GM18867 (cell line): Measurements from ENCODE around the gene KHDRBS1.
A peak's percentile ranks its signal among the peaks of the same experiment; 100 is the strongest.
"Not testable (repeated sequence)": the region's sequence is repeated elsewhere in the genome, so short reads cannot be mapped to it uniquely, and the experiment has no call there.

ENCODE experiments used
- ATAC-seq: cut with Tn5 transposase; IDR thresholded peaks from one replicate; pipeline ENCODE4 v1.9.1; 2021; ENCODE audit warnings: mild to moderate bottlenecking, moderate library complexity; ENCODE audit not compliant: unreplicated experiment

The KHDRBS1 gene, protein sequence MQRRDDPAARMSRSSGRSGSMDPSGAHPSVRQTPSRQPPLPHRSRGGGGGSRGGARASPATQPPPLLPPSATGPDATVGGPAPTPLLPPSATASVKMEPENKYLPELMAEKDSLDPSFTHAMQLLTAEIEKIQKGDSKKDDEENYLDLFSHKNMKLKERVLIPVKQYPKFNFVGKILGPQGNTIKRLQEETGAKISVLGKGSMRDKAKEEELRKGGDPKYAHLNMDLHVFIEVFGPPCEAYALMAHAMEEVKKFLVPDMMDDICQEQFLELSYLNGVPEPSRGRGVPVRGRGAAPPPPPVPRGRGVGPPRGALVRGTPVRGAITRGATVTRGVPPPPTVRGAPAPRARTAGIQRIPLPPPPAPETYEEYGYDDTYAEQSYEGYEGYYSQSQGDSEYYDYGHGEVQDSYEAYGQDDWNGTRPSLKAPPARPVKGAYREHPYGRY

DNA sequence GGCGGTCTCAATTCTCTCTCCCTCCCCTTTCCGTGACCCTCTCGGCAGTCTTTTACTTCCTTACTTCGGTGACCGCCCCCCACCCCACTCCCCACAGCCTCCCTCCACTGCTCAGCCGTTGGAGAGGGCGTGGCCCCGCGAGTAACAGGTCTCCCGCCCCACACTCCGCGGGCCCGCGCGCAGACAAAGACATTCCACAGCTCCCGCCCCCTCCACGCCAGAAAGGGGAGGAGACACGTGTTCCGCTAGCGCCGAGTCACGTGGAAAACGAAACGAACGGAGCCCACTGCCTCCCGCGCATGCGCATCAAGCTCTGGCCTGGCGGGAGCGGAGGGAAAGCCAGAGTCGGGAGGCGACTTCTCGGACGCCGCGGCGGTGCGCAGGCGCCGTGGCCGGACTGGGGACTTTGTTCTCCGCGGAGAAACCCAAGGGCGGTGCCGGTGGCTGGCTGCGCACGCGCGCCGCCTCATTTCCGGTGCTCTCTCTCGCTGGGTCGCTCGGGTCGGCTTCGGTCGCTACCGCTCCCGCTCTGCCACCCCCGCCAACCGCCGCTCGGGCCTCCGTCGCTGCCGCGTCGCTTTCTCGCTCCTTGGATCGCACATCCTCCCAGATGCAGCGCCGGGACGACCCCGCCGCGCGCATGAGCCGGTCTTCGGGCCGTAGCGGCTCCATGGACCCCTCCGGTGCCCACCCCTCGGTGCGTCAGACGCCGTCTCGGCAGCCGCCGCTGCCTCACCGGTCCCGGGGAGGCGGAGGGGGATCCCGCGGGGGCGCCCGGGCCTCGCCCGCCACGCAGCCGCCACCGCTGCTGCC lies at the start of gene KHDRBS1:
TSS of gene KHDRBS1 (plus strand) at position 483 of the 813 bp plus-strand sequence. CDS start at position 611, 128 bp downstream.
- ATAC-seq = peak; percentile 80

DNA sequence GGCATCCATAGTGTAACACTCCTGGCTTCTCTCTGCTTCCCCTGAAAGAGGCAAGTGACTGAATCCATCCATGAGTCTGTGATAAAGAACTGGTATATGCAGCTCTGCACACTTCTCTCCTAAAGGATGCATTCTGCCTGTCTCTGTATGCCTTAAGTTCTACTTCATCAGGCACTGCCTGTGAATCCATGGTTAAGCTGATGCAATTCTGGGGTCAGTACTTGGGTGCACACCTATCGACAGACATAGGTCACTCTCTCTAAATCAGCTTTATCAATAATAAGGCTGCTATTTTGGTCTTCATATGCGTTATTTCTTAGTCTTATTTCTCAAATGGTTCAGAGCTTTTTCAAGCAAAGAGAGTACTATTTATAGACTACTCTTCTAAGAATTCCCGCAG lies 42.8 kb upstream of the KHDRBS1 start:
- ATAC-seq = no peak

DNA sequence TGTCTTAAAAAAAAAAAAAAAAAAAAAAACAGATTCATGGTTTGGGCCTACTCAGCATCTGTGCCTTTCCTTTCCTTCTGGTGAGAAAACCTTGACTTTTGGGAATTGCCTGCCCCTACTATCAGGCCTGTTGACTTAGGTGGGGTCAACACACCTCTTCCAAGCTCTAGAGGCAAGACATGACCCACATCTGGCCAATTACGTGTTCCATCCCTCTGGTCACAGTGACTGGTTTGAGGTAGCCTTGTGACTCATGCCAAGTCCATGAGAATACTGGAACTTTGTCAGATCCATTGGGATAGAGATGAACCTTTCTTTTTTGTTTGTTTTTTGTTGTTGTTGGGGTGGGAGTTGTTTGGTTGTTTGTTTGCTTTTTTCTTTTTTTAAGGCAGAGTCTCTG lies 37.3 kb upstream of the KHDRBS1 start:
- no peak for ATAC-seq

DNA sequence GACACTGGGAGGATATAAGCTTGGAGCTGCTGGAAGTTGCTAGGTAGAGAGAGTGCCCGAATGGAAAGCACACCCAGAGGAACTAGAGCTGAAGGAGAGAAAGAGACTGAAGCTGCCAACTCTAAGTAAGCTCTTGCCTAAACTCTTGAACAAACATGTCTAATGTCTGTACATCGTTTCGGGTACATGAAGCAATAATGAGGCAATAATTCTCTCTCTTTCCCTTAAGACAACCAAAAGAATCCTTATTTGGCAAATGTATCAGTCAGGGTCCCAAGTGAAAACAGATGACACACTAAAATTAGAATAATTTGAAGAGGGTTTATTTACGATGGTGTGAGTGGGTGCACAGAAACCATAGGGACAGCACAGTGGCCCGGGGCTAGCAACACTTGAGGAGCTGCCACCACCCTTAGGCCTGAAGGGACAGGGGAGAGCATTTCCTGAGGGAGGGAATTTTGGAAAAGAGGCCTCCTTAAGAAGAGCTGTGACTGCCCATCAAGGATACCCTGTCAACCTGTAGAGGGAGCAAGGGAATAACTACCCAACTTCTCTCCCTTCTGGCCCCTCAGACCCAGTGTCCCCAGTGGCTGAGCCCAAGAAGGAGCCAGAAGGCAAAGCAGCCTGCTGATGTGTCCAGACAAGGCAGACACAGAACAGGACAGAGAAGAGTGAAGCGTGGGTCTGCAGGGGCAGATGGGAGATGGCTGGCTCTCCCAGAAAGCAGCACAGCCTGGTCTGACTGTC lies 36.1 kb upstream of the KHDRBS1 start:
- ATAC-seq = no peak

DNA sequence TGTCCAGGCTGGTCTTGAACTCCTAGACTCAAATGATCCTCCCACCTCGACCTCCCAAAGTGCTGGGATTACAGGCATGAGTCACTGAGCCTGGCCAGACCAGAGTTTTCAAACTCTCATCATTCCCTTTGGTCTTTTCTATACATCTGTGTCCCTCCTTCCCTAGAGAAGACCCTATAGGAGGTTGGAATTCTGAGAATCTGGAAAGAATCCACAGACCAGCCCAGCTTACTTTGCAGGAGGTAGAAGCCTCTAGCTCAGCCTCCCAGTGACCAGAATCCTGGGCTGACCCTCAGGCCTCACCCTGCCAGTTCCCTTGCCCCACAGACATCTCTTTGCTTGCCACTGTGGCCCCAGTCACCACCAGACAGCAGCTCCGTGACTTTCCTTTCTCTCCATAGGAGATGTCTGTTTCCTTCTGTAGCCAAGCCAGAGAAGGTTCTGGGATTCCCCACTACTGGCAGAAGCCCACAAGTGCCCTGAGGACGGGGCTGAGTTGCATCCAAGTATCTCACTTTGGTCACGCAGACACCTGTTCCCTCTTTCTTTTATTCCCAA lies 34.7 kb upstream of the KHDRBS1 start:
- no peak for ATAC-seq

DNA sequence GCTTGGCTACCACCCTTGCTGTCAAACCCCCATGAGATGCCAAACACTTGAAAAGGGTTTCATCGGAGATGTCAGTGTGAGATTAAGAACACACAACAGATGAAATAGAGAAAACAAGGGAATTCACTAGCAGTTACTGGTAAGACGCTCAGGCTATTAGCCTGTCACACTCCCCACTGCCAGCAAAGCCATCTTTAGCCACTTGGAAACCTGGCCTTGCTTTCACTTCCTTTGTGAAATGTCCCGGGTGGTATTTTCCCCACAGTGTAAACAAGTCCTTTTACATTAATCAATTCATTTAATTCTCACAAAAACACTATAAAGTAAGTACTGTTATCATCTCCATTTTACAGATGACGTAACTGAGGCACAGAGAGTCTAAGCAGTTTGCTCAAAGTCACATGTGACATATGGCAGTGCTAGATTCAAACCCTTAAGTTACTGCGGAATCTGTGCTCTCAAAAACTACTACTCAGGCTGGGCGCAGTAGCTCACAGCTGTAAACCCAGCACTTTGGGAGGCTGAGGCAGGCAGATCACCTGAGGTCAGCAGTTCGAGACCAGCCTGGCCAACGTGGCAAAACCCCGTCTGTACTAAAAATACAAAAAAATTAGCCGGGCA lies 32.7 kb upstream of the KHDRBS1 start:
- ATAC-seq = peak; percentile 53

DNA sequence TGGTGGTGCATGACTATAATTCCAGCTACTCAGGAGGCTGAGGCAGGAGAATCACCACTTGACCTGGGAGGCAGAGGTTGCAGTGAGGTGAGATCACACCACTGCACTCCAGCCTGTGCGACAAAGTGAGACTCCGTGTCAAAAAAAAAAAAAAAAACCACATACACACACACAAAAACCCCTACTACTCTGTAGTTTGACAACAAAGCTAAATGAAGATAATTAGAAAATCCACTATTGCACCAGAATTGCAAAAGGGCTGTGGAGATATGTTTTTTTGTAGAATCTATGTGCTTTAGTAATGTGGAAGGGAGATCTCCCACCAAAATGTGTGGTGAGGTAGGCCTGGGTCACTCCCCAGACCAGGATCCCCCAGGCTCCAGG lies 32.2 kb upstream of the KHDRBS1 start:
- peak; percentile 16 for ATAC-seq

DNA sequence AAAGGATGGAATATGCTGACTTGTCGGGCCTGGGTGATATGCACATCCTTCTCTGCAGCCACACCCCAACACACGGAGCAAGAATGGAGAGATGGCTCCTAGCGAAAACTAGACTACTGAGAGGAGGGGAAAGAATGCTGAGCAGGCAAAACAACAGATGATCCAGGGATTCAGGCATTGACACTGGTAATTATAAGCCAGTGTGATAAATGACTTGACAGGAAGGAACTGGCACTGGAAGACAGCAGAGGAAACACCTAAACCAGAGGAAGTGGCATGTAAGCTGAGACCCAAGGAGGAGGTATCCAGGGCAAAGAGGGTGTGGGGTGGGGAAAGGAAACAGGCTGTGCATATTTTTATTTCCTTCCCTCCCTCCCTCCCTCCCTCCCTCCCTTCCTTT lies 31.7 kb upstream of the KHDRBS1 start:
- no peak for ATAC-seq

DNA sequence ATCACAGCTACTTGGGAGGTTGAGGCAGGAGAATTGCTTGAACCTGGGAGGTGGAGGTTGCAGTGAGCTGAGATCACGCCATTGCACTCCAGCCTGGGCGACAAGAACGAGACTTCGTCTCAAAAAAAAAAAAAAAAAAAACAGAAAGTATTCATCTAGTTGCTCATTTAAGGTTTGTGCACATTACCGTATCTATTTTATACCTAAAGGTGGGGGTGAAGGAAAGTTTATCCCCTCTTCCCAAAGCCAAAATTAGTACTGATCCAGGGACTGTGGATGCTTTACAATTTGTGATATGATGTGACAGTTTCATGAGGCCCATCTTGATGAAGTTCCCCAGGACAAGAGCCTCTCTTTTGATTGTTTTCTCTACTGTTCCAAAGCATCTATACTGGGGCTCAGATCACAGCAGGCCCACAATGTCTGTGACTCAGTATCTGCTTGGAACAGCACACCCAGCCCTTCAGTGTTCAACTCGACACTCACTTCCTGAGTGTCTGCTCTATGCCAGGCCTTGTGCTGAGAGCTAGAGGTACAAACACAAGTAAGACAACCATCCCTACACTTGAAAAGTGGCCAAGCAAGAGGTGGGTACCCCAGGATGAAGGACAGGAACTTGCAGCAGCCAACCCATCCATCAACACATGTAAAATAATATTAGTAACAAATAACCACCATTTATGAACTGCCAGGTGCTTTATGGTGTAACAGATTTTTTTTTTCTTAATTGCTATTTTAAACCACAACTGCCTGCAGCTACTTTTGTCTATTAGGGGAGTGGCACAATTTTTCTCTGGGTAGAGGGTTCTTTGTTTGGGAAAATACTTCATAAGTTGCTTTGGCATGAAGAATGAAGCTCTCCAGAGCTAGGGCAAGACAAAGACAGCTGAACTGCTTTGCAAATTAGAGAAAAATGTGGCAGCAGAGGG lies 29.0 kb upstream of the KHDRBS1 start:
- no peak for ATAC-seq

DNA sequence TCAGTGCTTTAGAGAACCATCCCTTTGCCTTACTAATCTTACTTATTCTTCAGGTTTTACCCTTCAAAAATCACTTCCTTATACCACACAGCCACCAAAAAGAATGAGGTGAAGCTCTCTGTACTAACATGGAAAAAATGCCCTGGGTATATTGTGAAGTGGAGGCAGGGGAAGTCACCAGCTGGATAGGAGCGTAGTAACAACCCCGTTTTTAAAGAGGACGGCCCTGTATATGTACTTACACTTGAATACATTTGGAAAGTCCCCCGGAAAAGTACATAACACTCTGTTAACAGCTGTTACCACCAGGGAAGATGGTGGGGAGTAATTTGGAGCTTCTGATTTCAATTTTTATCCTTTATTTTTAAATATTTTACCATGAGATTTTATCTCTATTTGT lies 28.2 kb upstream of the KHDRBS1 start:
- no peak for ATAC-seq

DNA sequence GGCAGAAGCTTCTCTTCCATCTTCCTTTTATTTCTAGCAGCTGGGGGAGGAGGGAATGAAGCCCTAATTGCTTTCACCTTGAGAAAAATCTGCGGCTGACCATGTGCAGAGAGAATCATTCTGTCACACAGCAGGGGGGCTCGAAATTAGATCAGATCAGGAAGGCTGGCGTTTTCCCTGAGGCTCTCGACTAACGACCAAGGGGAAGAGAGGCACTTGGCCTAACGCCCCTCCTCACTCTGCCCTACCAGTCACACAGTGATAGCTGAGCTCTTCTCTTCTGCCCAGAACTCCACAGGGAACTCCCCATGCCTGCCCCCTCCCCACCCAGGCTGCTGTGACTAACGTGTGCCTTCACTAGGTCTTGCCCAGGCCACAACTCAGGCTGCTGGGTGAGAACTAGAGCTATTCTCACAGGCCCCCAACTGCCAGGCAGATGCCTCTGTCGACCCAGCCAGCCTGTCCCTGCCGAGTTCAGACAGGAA lies 26.5 kb upstream of the KHDRBS1 start:
- no peak for ATAC-seq

DNA sequence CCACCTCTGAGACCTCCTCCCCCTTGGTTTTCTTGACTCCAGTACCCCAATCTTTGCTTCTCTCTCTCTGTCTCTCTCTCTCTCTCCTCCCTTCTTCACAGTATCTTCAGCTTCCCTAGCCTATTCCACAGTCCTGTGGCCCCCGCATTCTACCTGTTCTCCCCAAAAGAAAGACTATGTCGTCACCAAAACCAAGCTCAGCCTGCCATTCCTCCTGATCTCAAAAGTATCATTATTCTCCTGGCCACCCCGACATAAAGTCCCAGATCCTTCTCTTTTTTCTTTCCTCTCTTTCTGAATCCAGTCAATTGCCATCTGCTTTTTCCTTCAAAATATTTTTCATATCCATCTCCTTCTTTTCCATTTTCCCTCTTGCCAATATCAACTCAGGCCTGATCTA lies 23.7 kb upstream of the KHDRBS1 start:
- ATAC-seq = no peak

DNA sequence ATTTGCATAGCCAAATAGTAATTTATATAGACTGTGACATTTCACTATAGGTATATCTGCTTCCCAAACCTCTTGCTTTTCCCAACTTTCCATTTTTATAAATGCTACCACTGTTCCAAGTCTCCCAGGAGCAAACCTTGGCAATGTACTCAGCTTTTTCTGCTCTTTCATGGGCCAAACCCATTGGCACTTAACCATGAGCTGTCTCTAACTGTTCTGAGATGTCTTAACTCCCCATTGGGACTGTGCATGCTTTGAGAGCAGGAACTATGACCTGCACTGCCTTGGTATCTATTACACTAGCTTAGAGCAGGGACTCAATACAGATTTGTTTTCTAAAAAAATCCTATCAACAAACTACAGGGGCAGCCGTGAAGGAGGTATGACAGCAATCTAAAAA lies 22.5 kb upstream of the KHDRBS1 start:
- ATAC-seq = no peak

DNA sequence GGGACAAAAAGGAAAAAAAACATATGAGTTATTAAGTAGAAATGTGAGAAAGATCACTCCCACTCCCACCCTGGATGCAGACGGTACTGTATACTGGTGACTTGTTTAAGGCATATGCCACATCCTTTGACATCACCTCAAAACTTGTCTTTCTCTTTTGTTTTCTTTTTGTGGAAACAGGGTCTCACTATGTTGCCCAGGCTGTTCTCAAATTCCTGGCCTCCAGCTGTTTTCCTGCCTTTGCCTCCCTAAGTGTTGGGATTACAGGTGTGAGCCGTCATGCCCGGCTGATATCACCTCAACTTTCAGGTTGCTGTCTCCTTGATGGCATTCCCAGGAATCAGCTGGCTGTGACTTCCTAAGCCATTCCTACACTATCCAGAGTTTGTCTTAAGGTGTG lies 18.4 kb upstream of the KHDRBS1 start:
- ATAC-seq = no peak

DNA sequence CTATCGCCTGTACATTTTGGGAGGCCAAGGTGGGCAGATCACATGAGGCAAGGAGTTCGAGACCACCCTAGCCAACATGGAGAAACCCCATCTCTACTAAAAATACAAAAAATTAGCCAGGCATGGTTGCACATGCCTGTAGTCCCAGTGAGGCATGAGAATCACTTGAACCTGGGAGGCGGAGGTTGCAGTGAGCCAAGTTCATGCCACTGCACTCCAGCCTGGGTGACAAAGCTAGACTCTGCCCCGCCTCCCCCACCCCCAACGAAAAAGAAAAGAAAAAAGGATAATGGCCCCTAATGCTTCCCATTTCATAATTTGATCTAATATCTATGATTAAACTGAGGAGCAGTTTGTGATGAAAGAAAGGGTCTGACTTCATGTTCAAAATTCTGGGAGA lies 17.5 kb upstream of the KHDRBS1 start:
- ATAC-seq = not testable (repeated sequence)

DNA sequence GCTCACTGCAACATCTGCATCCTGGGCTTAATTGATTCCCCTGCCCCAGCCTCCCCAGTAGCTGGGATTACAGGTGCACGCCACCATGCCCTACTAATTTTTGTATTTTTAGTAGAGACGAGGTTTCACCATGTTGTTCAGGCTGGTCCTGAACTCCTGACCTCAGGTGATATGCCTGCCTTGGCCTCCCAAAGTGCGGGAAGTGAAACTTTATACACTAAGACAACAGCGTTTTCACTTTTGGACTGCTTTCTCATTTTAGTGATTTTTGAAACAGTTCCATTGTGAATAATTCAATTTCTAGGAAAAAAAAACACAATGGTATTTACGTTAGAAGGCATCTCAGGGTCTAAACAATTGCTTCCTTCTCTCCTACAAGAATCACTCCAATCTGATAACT lies 11.8 kb upstream of the KHDRBS1 start:
- ATAC-seq = no peak

DNA sequence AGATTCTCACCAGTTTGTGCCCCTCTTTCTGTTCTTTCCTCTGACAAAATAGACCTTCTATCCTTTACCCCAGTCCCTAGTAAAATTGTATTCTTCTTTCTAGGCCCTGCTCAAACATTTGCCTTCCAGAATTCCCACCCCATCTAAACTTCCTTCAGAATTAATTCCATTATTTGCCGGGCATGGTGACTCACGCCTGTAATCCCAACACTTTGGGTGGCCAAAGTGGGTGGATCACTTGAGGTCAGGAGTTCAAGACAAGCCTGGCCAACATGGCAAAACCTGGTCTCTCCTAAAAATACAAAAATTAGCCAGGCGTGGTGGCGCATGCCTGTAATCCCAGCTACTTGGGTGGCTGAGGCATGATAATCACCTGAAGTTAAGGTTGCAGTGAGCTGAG lies 11.4 kb upstream of the KHDRBS1 start:
- ATAC-seq = not testable (repeated sequence)

DNA sequence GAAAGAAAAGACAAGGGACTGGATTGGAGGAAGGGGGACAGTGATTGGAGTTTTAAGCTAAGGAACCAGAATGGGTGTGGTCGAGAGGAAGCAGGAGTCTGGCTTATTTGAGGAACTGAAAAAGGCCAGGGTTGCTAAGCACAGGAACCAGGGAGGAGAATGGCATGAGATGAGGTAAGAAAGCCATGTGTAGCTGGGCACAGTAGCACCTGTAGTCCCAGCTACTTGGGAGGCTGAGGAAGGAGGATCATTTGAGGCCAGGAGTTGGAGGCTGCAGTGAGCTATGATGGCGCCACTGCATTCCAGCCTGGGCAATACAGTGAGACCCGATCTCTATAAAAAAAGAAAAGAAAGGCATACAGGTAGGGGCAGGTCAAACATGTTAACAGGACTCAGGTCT lies 8.1 kb upstream of the KHDRBS1 start:
- ATAC-seq = no peak

DNA sequence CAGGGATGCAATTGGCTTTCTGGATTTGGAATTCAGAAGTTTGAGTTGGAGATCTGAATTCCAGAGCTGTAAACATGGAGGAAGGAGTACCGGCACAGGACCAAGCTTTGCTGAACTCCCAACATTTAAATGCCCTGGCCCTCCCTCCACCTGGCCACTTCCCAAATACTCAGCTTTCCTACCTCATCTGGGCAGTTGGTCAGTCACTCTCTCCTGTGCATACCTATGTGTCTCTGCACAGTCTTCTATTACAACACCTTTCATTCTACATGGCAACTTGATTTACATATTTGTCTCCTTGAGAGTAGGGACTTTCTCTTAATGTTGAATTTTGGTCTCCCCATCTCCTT lies 6.1 kb upstream of the KHDRBS1 start:
- ATAC-seq = no peak

DNA sequence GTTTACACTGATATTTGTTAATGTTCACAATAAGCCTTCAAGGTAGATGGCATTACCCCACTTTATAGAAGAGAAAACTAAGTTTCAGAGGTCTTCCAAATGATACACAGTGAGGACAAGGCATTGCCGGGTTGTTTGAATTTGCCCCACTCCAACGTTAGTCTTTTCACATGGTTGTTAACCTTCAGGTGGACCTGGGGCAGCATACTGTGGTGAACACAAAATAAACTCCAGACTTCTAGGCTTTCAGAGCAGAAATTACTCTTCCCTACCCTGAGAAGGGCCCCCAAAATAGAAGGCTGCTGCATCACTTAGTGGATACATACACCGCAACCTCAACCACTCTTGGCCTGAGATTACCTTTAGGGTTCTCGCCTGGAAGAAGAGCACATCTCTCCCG lies 3.4 kb upstream of the KHDRBS1 start:
- no peak for ATAC-seq
